HG02885 (cell line): ENCODE results near the gene FAM131A.
"Not testable (repeated sequence)": the region's sequence is repeated elsewhere in the genome, so short reads cannot be mapped to it uniquely, and the experiment has no call there.

Experiments used
- ATAC-seq: cut with Tn5 transposase; IDR thresholded peaks from one replicate; pipeline ENCODE4 v1.9.1; 2021; ENCODE audit warnings: mild to moderate bottlenecking; ENCODE audit not compliant: unreplicated experiment, poor library complexity

Gene FAM131A

DNA sequence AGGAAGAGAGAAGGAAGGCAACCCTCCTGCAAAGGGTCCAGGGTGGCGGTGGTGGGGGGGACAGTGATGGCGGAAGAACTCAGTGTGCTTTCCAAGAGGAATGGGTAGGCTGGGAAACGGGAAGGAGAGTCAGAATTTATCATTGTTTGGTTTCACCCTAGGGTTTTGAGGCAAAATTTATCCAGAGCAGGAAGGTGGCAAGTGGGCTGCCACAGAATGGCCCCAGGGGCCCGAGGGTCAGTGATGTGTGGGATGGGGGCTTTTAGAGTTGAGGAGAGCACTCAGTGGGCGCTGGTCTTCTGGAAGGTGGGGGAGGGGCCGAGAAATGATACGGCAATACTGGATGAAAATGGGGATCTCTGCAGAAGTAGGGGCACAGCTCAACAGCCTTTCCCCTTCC, 581 bp downstream of the FAM131A start:
- ATAC-seq, result no peak

DNA sequence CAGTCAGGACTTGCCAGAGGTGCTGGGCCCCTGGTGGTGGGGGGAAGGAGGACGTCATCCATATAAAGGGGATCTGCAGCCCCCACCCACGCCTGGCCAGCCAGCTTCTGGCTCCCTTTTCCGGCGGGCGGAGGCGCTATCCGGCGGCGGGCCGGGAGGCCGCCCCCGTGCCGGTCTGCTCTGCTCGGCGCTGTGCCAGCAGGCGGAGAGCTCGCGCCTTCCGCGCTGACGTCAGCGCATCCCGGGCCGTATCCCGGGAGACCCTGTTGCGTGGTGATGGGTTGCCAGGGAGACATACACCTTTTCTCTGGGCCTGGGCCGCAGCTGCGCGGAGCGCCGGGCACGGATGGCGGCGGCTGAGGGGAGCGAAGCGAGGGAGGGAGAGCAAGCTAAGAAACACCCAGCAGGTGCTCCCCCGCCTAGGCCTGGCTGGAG, 1.1 kb downstream of the FAM131A start:
- ATAC-seq, result no peak

DNA sequence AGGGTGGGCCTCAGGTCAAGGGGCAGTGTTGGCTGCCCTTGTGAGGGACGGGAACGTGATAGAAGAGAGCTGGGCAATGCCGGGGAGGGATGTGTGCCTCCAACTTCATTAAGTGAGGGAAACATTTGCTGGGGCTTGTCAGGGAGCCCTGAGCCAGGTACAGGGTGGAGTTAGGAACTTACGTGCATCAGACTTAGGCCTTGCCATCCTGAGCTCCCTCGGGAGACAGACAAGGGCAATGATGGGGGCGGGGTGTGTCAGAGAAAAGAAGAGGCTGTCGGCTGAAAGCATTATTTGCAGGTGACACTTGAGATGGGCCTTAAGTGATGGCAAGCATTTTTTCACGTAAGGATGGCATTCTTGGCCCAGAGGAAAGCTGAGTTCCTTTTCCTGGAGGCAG, 1.6 kb downstream of the FAM131A start:
- ATAC-seq, result no peak

DNA sequence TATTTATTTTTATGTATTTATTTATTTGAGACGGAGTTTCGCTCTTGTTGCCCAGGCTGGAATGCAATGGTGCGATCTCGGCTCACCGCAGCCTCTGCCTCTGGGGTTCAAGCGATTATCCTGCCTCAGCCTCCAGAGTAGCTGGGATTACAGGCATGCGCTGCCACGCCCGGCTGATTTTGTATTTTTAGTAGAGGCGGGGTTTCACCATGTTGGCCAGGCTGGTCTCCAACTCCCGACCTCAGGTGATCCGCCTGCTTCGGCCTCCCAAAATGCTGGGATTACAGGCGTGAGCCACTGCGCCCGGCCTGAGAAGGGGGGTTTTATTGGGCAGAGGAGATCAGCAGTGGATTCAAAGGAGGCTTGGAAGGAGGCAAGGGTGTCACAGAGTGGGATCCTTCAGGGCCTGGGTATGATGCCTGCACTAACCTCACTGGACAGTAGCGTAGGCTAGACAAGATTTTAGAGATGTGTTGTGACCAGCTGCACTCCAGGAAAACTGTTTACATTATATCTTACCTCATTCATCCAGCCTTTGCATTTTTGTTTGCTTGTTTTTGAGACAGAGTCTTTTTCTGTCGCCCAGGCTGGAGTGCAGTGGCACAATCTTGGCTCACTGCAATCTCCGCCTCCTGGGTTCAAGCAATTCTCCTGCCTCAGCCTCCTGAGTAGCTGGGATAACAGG, 2.2 kb downstream of the FAM131A start:
- ATAC-seq, result not testable (repeated sequence)

DNA sequence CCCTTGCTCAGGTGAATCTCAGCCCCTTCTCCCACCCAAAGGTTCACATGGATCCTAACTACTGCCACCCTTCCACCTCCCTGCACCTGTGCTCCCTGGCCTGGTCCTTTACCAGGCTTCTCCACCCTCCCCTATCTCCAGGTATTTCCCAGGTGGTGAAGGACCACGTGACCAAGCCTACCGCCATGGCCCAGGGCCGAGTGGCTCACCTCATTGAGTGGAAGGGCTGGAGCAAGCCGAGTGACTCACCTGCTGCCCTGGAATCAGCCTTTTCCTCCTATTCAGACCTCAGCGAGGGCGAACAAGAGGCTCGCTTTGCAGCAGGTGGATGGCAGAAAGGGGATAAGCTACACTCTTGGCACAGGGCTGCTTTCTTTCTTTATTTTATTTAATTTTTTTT, 4.5 kb downstream of the FAM131A start:
- no peak for ATAC-seq

- ATAC-seq, result no peak
These were observed 5.9 kb downstream of the FAM131A start for GRCh38 chr3:184343200-184343876.

GRCh38 chr3:184344579-184345316, 7.3 kb downstream of the FAM131A start:
- ATAC-seq, result no peak

DNA sequence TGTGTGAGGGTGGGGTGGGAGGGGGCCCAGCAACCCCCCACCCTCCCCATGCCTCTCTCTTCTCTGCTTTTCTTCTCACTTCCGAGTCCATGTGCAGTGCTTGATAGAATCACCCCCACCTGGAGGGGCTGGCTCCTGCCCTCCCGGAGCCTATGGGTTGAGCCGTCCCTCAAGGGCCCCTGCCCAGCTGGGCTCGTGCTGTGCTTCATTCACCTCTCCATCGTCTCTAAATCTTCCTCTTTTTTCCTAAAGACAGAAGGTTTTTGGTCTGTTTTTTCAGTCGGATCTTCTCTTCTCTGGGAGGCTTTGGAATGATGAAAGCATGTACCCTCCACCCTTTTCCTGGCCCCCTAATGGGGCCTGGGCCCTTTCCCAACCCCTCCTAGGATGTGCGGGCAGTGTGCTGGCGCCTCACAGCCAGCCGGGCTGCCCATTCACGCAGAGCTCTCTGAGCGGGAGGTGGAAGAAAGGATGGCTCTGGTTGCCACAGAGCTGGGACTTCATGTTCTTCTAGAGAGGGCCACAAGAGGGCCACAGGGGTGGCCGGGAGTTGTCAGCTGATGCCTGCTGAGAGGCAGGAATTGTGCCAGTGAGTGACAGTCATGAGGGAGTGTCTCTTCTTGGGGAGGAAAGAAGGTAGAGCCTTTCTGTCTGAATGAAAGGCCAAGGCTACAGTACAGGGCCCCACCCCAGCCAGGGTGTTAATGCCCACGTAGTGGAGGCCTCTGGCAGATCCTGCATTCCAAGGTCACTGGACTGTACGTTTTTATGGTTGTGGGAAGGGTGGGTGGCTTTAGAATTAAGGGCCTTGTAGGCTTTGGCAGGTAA, 8.1 kb downstream of the FAM131A start:
- ATAC-seq, result no peak

GRCh38 chr3:184346480-184347190, 9.2 kb downstream of the FAM131A start:
- ATAC-seq, result no peak

DNA sequence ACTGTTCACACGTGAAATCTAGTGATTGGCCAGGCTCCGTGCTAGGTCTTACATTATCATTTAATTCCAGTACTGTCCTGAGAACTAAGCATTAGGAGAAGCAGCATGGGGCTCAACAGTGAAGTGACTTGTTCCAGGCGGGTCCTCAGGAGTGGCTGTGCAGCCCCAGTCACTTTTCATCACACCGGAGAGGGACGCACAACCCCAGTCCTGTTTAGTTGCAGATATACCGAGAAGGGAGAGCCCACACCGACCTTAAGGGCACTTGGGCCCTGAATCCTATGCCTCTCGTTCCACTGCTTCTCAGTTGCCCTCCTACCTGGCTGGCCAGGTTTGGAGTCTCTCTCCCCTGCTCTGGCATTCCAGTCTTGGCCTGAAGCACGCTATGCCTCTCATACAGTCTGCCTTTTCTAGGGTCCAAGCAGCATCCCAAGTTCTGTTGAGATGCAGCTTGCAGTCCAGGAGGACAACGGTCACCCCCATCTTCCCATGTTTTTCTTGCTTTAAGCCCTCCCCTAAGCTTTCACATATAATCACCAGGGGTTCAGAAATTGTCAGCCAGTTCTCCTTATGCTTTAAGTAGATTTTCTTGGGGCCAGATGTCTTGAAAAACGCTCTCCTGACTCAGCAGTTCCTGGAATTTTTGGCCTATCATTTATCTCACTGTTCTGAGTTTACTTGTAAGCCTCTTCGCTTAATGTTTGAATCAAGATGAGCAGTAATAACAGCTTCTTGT, 10.1 kb downstream of the FAM131A start:
- no peak for ATAC-seq

DNA sequence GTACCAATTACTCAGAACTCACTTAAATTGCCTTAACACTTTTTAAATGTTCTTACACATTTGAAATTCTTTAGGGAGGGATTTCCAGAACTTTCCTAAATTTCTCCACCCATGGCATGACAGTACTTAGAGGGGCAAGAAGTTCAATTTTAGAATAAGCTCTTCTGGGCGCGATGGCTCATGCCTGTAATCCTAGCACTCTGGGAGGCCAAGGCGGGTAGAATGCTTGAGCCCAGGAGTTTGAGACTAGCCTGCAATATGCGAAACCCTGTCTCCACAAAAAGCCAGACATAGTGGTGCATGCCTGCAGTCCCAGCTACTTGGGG, 10.6 kb downstream of the FAM131A start:
- ATAC-seq, result no peak

DNA sequence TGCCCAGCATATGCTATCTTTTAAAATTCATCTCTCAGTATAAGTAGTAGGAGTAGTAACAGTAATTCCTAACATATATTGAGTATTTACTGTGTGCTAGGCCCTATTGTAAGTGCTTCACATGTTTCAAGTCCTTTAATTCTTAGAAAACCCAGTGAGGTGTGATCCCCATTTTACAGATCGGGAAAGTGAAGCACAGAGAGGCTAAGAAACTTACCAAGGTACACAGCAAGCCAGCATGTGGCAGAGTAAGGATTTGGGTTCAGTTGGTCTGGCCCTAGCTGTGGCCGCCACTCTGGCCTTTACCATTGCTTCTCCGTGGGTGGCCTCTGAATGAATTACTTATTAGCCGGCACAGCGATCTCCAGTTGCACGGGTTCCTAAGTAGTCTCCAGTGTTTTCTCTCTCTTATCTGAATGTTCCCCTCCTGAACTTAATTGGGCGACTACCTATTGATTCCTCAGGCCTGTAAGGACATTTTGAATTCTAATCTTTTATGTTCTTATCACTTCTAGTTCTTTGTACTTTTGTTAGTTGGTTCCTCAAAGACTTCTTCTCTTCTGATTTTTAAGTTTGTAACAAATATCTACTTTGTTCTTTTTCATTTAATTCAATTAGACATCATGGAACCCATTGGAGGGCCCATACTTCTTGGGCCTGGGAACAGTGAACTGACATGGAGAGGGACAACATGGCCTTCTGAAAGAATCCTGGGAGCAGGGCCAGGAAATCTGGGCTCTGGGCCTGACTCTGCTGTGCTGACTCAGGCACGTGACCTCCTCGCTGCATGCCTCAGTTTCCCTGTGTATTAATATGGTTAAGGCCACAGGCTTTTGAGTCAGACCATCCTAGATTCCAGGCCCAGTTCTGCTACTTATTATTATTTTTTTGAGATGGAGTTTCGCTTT, 12.4 kb downstream of the FAM131A start:
- ATAC-seq, result no peak

- no peak for ATAC-seq
These were observed 13.2 kb downstream of the FAM131A start for GRCh38 chr3:184350618-184351017.

DNA sequence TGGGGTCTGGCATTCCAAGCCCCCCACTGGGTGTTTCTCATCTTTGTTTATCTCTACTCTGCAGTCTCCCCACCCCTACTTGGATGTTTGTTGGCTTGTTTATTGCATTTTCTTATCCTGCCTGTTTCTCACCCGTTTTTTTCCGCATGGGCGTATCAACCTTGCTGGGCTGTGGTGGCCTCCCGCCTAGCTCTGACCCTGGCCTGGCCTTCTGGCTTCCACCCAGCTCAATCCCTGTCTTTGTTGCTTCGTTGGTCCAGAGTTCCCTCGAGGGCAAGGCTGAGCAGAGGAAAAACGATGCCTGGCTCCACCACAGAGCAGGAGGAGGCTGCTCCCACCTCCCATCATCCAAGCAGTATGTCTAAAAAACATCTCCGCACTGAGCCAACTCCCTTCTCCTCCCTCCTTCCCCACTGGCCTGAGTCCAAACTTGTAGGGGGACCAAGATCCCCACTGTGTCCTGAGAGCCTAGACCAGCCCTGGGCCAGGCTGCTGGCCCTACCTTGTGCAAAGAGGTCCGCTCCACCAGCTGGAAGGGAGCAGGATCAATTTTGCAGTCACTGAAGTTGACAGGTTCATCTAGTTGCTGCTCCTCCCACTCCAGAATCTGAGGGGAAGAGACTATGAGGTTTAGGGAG, 14.2 kb downstream of the FAM131A start:
- ATAC-seq, result no peak

GRCh38 chr3:184352149-184352785, 14.9 kb downstream of the FAM131A start:
- ATAC-seq, result no peak

GRCh38 chr3:184352897-184353545, 15.6 kb downstream of the FAM131A start:
- ATAC-seq, result no peak

GRCh38 chr3:184353546-184353941, 16.1 kb downstream of the FAM131A start:
- no peak for ATAC-seq
